ENCODE measurements around the gene TBX1.
A peak's percentile ranks its signal among the peaks of the same experiment; 100 is the strongest.

DNA sequence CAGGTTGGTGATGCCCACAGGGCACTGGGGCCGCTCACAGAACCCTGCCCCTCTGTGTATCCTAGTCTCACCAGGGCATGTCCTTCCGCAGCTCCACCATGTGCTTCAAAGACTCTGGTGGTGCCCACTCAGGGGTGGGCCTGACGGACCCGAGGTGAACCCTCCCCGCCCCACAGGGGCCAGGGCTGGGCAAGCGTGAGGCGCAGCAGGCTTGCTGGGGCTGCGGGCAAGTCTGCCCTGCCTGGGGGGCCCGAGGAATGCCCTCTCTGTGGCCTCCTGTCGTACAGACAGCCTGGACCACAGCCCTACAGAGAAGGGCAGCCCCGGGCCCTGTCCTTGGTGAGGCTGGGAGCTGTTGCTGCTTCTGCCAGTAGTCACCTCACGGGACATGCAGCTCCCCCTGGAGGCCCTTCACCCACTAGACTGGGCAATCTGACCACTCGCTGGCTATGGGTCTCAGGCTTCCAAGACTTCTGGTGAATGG lies 40.2 kb downstream of the TBX1 start:
- TF ChIP-seq, protein P1, sequence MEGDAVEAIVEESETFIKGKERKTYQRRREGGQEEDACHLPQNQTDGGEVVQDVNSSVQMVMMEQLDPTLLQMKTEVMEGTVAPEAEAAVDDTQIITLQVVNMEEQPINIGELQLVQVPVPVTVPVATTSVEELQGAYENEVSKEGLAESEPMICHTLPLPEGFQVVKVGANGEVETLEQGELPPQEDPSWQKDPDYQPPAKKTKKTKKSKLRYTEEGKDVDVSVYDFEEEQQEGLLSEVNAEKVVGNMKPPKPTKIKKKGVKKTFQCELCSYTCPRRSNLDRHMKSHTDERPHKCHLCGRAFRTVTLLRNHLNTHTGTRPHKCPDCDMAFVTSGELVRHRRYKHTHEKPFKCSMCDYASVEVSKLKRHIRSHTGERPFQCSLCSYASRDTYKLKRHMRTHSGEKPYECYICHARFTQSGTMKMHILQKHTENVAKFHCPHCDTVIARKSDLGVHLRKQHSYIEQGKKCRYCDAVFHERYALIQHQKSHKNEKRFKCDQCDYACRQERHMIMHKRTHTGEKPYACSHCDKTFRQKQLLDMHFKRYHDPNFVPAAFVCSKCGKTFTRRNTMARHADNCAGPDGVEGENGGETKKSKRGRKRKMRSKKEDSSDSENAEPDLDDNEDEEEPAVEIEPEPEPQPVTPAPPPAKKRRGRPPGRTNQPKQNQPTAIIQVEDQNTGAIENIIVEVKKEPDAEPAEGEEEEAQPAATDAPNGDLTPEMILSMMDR (IDR thresholded peaks at IDR 0.05) = peak; percentile 26; the same call in 1 of the 2 replicates
- TF ChIP-seq ZFX (IDR thresholded peaks at IDR 0.05; ENCODE audit: borderline replicate concordance) = no peak

Data from 22Rv1 (cell line).